Measurements from ENCODE around the gene HHATL.

HHATL gene

GRCh38 chr3:42702066-42702951 lies at the start of gene HHATL:
Gene HHATL, minus strand, starts transcription at chr3:42702798. Its CDS starts 1,972 bp downstream, at chr3:42700826.
- no peak for DNase-seq

DNA sequence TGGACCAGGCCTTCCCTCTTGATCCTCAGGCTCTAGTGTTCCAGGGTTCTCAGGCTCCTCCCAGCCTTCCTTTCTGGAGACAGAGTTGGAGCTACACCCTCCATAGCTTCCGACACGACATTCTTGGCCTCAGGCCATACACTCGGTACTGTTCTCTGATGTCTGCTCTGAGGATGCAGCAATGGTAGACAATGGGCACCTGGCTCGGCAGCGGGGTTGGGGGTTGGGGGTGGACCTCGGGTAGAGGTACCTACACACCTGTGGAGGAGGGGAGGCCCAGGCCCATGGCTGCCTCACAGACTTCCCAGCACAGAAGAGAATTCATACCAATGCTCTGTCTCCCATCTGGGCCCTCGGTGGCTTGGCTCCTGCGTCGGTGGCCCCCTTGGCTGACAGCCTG lies 49.0 kb upstream of the HHATL start:
- DNase-seq: no peak

- no peak for DNase-seq
Observed at GRCh38 chr3:42750834-42751233, 48.2 kb upstream of the HHATL start.

DNA sequence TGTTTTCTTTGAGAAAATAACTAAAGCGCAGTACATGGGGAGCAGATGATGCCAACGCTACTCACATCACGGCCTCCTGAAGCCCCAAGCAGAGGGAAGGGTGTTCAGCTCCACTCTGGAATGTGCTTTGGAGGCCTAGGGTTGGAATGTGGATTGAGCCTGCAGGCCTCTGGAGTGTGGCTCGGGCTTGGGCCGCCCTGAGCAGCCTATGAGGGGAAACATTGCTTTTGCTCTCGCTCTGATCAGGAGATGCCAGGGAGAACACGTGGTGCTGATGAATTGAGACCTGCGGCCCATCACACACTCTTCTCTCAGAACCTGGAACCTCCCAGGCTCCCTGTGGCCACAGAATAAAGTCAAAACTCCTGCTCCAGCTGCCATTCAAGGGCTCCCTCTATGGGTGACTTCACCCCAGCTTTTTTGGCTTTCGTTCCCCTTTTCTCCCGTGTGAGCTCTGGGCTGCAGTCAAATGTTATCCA lies 47.2 kb upstream of the HHATL start:
- DNase-seq: no peak

DNA sequence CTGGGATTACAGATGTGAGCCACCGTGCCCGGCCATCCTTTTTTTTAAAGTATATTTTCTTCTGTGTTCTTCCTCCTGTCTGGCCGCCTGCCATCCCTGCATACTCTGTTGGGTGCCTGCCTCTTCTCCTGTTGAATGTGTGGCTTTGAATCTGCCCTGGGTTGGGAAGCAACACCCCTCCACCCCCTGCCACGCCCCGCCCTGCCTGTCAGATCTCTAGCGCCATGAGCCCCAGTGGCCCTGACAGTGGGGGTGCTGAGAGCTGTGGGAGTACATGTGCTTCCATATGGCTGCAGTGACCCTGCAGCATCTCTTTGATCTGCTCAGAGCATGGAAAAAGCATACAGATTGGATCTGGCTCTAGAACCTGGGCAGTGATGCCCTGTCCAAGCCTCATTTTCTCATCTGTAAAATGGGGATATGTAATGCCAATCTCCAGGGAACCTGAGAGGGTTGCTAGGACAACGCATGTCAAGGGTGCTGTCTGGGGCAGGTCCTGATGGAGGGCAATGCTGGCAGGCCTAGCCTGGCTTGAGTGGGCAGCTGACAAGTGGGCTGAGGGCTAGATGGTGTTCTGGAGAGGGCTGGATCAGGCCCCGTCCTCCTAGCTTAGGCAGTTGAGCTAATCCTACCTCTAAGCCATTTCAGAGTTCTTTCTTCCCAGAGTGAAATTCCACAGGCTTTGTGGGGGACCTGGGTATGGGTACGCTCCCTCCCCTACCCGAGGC lies 46.6 kb upstream of the HHATL start:
- no peak for DNase-seq

GRCh38 chr3:42747581-42747980 lies 45.0 kb upstream of the HHATL start:
- no peak for DNase-seq

DNA sequence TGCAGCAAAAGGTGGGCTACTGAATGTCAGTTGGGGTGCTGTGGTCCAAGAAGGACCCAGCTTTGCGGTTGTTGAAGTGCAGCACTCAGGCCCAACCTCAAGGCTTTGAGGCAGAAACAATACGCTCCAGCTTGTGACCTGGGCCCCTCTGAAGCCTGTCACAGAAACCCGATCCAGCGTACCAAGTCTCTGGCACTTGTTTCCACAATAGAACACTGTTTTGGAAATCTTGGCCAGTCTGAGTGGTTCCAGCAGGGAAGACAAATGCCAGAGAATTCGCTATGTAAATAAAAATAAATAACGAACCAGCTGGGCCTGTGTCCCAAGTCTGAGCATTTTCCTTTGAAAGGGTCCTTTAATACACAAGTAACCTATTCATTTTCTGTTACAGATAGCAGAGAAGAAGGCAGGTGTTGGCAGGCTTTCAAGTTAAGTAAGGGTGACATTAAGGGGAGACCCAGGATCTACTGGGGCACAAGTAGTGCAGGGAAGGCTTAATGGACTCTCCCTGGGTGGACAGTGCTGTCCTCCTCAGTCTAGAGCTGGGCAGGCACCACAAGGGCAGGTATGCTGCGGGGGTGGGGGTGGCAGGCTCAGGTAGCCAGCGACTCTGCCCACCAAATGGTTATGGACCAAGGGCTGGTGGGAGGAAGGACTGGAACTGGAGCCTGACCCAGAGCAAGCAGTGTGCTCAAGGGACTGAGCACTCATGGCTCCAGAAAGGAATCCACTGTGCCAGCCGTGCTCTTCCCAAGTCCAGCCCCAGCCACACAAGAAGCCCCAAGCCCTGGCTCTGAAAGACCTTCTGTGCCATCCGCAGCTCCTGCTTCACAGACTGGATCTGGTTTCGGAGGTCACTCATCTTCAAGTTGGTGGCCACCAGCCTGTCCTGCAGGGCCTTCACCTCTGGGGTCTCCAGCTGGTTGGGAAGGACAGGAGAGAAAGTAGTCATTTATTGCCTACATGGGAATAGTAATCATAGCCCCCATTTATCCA lies 44.2 kb upstream of the HHATL start:
- no peak for DNase-seq

DNA sequence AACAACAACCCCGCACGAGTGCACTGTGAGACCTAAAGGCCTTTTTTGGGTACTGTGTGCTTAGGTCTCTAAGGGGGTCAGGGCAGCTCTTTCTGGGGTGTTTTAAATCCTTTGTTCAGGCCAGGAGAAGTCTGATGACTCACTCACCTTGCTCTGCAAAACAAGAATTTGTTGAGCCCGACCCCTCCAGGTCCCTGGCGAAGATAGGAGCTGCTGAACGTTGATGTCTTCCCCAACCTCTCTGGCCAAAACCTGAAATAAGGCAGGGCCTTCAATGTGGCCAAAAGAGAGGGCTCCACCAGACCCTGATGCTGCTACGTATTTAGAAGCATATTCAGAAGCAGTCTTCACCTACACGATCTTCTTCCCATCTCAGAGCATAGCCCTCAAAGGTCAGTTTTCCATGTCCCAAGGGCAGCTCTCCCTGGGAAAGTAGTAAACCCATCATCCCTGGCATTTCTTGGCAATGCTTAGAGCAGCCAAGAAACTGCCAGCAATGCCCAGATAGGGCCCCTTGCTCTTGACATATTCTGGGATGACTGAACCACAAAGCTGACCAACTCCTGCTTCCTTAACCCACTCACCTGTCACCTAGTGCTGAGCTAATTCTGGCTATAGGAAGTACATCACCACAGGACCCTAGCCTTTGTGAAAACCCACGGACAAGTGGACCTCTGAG lies 43.3 kb upstream of the HHATL start:
- DNase-seq: no peak

DNA sequence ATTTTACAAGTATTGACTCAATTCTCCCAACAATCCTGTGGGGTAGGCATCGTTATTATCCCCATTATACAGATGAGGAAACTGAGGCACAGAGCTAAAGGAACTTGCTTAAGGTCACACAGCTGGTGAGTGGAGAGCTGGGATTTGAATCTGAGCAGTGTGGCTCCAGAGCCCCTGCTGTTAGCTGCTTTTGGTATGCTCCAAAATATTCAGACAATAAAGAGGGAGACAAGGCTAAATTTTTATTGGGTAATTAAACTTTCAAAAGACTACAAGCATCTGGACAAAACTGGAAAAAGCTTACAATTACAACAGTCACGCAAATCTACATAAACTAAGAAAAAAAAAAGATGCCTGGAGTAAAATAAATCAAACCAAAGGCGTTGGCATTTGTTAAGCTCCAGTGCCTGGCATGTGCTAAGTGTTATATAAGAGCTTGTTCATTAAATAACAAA lies 42.7 kb upstream of the HHATL start:
- DNase-seq: no peak

DNA sequence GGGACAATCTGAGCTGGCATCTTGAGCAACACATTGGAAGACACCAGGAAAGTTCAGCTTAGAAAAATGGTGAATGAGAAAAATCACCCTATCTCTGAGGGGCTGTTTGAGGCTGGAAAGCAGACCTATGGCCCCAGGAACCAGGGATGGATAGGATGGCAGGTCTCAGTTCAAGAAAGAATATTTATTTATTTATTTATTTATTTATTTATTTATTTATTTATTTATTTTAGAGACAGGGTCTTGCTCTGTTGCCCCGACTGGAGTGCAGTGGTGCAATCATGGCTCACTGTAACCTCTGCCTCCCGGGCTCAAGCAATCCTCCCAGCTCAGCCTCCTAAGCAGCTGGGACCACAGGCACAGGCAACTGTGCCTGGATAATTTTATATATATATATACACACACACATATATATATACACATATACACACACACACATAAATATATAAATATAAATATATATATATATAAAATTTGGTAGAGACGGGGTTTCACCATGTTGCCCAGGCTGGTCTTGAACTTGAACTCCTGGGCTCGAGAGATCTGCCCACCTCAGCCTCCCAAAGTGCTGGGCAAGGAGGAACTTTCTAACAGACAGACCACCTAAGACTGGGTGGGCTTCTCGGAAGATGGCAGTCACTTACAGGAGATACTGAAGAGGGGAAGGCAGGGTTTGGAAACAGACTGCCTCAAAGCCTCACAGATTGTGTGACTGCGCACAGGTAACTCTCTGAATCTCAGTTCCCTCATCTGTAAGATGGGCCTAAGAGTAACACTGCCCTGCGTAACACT lies 40.8 kb upstream of the HHATL start:
- no peak for DNase-seq

DNA sequence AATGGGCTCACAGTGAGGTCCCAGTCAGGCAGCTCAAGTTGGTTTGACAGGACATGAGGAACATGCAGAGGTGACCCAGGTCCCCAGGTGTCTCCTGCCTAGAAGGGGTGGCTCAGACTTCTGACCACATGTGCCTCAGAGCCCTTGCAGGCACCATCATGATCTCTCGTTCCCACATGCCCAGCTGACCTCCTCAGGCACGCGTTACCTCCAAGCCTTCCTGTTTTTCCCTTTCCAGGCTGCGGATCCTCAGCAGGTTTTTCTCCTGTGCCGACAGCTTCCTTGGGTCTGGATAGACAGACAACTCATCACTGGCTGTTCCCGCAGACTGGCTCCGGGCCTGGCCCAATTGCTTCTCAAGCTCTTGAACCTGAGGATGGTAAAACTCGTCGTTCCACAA lies 40.1 kb upstream of the HHATL start:
- DNase-seq: no peak

GRCh38 chr3:42742259-42742658 lies 39.7 kb upstream of the HHATL start:
- no peak for DNase-seq

DNA sequence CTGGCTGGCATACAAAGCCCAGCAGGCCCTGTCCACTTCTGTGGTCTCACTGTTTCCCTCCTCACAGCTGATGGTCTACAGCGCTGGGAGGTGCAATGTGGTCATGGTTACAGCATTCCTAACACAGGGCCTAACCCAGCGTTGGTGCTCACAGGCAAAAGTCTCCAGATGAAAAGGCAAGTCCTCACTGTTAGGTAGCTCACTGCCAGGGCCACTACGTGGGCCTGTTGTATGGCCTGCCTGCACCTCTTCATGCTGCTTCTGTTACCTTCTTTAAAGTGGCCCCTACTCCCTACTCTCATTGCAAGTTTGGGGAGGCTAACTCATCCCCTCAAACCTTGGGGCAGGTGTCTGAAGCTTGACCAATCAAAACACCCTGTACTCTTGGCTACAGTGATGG lies 39.2 kb upstream of the HHATL start:
- no peak for DNase-seq

GRCh38 chr3:42739401-42740158 lies 37.0 kb upstream of the HHATL start:
- no peak for DNase-seq

- DNase-seq: no peak
Observed at GRCh38 chr3:42736531-42736930, 33.9 kb upstream of the HHATL start.

GRCh38 chr3:42736081-42736480 lies 33.5 kb upstream of the HHATL start:
- no peak for DNase-seq

DNA sequence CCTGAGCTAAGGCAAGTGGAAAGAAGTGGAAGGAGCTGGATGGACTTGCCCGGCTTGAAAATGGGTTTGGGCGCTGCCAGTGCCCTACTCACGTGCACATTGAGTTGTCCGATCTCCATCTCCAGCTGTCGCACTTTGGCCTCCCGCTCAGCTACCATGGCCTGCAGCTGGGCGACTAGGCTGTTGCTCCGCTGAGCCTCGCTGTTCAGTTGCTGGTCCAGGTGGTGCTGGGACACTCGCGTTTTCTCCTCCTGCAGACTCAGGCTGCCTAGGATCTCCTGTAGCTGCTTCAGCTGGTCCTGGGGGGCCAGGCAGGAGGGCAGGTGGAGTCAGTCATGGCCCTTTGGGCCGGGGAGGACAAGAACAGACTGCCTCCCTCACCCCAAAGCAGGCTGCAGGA lies 33.0 kb upstream of the HHATL start:
- DNase-seq: no peak

- no peak for DNase-seq
Observed at GRCh38 chr3:42735019-42735418, 32.4 kb upstream of the HHATL start.

- DNase-seq: no peak
Observed at GRCh38 chr3:42734263-42734860, 31.8 kb upstream of the HHATL start.
